ENCODE results near the gene PLCL1. TPM values are rescaled to one million over a fixed set of nuclear protein-coding genes. Genes with fewer than 3 reads are reported as not detected.

PLCL1 gene
- total and polyA plus RNA-seq, 2 donors (not counting 3 experiments of a cell fraction or from before 2014, with no cell fraction given), result 0.79 to 3.4 TPM

DNA sequence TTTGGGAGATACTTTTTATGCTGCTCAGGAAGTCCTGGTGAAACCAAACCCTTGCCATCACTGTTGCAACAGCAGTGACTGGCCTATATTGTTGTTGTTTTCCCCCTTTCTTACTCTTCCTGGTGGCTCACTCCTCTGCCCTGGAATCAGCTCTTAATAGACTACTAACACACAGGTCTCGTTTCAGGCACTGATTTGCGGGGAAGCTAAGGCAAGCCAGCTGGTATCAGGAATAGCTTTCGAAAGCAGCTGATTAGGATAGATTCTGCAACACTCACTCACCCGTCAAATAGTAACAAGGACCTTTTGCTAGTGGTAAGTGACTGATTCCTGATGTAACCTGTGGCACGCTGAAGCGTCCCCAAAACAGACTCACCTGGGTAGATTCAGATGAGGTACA, 360.4 kb downstream of the PLCL1 start:
- Histone ChIP-seq H3K27me3 (ENCODE audit: control insufficient read depth in 2 of 2, insufficient read depth in 2 of 2, low read length in 2 of 2) (no peaks in the 10 kb centered on the region), H4K20me1 (replicated peaks; ENCODE audit: control insufficient read depth, extremely low read depth, insufficient read depth, low read length) (no peaks in the 10 kb centered on the region), H3K4me3 (replicated peaks in 1 of 3; ENCODE audit: insufficient read depth in 1 of 3, low read depth in 1 of 3, low read length in 3 of 3) (no peak overlapping the region), H3K9me3 (replicated peaks; ENCODE audit: control insufficient read depth, insufficient read depth, low read length) (no peaks in the 10 kb centered on the region), H2AFZ (ENCODE audit: low read depth, low read length) (no peak overlapping the region), H3K79me2 (ENCODE audit: control insufficient read depth, insufficient read depth, low read length) (no peaks in the 10 kb centered on the region), H3K9ac (replicated peaks; ENCODE audit: extremely low read depth, insufficient read depth, low read length) (no peak overlapping the region), H3K9me1 (replicated peaks; ENCODE audit: control insufficient read depth, extremely low read depth, insufficient read depth, low read length) (no peaks in the 10 kb centered on the region), H3K4me1 (ENCODE audit: control insufficient read depth, extremely low read depth, insufficient read depth, low read length) (no peaks in the 10 kb centered on the region), H3K4me2 (ENCODE audit: insufficient read depth, low read length) (no peak overlapping the region), H3K27ac (ENCODE audit: insufficient read depth, low read depth, low read length) (no peak overlapping the region), H3K36me3 (ENCODE audit: control insufficient read depth in 2 of 2, extremely low read depth in 1 of 2, insufficient read depth in 2 of 2, low read length in 2 of 2) (no peaks in the 10 kb centered on the region)
- ChIA-PET CTCF (no interaction called here), POLR2A (no interaction called here)
- BruUV-seq (replicated peaks), result no TSS peak
- DNase-seq (ENCODE audit: low read depth, low spot score), result no peak
- dilution Hi-C loops (cut with MboI; ENCODE audit: extremely low pct_ligation_motif_present, low sequenced_read_pairs) (no loop called here), intact Hi-C loops (cut with micrococcal nuclease) (no loop called here)
- FAIRE-seq, result no peak
- TF ChIP-seq JUN (IDR thresholded peaks at IDR 0.05; ENCODE audit: borderline replicate concordance, insufficient read depth, insufficient read length, low read depth), result no peak
- TF ChIP-seq, protein P1, sequence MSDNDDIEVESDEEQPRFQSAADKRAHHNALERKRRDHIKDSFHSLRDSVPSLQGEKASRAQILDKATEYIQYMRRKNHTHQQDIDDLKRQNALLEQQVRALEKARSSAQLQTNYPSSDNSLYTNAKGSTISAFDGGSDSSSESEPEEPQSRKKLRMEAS (IDR thresholded peaks at IDR 0.05; ENCODE audit: insufficient read depth, insufficient read length), result no peak

DNA sequence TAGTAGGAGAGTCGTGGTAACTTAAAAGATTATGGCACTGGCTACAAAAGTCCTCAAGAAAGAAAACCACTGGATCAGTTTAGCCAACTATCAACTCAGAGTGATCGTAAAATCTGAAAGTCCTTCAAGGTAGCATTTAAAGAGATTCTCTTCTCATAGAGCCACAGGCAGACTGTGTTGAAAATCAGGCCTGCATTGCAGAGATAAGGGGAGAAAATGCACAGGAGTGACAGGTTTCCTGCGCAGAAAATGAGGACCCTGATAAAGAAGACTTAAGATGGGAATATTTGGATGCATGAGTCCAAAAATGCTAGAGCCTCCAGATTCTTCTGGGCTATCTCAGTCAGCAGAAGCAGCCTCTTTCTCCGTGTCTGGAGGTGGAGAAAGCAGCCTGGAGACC, 360.9 kb downstream of the PLCL1 start:
- ChIA-PET CTCF (no interaction called here), POLR2A (no interaction called here)
- Histone ChIP-seq H3K4me2 (ENCODE audit: insufficient read depth, low read length) (no peak overlapping the region), H3K4me3 (replicated peaks in 1 of 3; ENCODE audit: insufficient read depth in 1 of 3, low read depth in 1 of 3, low read length in 3 of 3) (no peak overlapping the region), H3K27me3 (ENCODE audit: control insufficient read depth in 2 of 2, insufficient read depth in 2 of 2, low read length in 2 of 2) (no peaks in the 10 kb centered on the region), H3K79me2 (ENCODE audit: control insufficient read depth, insufficient read depth, low read length) (no peaks in the 10 kb centered on the region), H3K9me3 (replicated peaks; ENCODE audit: control insufficient read depth, insufficient read depth, low read length) (no peaks in the 10 kb centered on the region), H3K36me3 (ENCODE audit: control insufficient read depth in 2 of 2, extremely low read depth in 1 of 2, insufficient read depth in 2 of 2, low read length in 2 of 2) (no peaks in the 10 kb centered on the region), H4K20me1 (replicated peaks; ENCODE audit: control insufficient read depth, extremely low read depth, insufficient read depth, low read length) (no peaks in the 10 kb centered on the region), H3K27ac (ENCODE audit: insufficient read depth, low read depth, low read length) (no peak overlapping the region), H3K9ac (replicated peaks; ENCODE audit: extremely low read depth, insufficient read depth, low read length) (no peak overlapping the region), H3K4me1 (ENCODE audit: control insufficient read depth, extremely low read depth, insufficient read depth, low read length) (no peaks in the 10 kb centered on the region), H2AFZ (ENCODE audit: low read depth, low read length) (no peak overlapping the region), H3K9me1 (replicated peaks; ENCODE audit: control insufficient read depth, extremely low read depth, insufficient read depth, low read length) (no peaks in the 10 kb centered on the region)
- BruUV-seq (replicated peaks), result no TSS peak
- TF ChIP-seq GATA2 (IDR thresholded peaks at IDR 0.05; ENCODE audit: insufficient read depth, insufficient read length, low read depth, low read length), result no peak
- no peak for TF ChIP-seq EZH2 (IDR thresholded peaks at IDR 0.05; ENCODE audit: borderline replicate concordance, low read depth, low read length, severe bottlenecking)
- TF ChIP-seq FOS (IDR thresholded peaks at IDR 0.05; ENCODE audit: borderline replicate concordance, insufficient read depth, low read length), result no peak
- no peak for TF ChIP-seq MYC (IDR thresholded peaks at IDR 0.05; ENCODE audit: low read depth, low read length)
- TF ChIP-seq, protein P2, sequence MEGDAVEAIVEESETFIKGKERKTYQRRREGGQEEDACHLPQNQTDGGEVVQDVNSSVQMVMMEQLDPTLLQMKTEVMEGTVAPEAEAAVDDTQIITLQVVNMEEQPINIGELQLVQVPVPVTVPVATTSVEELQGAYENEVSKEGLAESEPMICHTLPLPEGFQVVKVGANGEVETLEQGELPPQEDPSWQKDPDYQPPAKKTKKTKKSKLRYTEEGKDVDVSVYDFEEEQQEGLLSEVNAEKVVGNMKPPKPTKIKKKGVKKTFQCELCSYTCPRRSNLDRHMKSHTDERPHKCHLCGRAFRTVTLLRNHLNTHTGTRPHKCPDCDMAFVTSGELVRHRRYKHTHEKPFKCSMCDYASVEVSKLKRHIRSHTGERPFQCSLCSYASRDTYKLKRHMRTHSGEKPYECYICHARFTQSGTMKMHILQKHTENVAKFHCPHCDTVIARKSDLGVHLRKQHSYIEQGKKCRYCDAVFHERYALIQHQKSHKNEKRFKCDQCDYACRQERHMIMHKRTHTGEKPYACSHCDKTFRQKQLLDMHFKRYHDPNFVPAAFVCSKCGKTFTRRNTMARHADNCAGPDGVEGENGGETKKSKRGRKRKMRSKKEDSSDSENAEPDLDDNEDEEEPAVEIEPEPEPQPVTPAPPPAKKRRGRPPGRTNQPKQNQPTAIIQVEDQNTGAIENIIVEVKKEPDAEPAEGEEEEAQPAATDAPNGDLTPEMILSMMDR (IDR thresholded peaks at IDR 0.05; ENCODE audit: extremely low read depth in 1 of 2, insufficient read depth in 1 of 2, low read depth in 1 of 2, low read length in 2 of 2), result no peak
- TF ChIP-seq POLR2A (IDR thresholded peaks at IDR 0.05; ENCODE audit: low read depth, low read length), result no peak
- no peak for TF ChIP-seq POLR2AphosphoS5 (IDR thresholded peaks at IDR 0.05; ENCODE audit: insufficient read depth, low read depth, low read length)
- TF ChIP-seq, protein P1 (IDR thresholded peaks at IDR 0.05; ENCODE audit: insufficient read depth, insufficient read length), result no peak
- TF ChIP-seq JUN (IDR thresholded peaks at IDR 0.05; ENCODE audit: borderline replicate concordance, insufficient read depth, insufficient read length, low read depth), result no peak
- DNase-seq (ENCODE audit: low read depth, low spot score) (no peak), FAIRE-seq (no peak)
- dilution Hi-C loops (cut with MboI; ENCODE audit: extremely low pct_ligation_motif_present, low sequenced_read_pairs) (no loop called here), intact Hi-C loops (cut with micrococcal nuclease) (no loop called here)
